Activated naive CD4-positive, alpha-beta T cell treated with Interleukin-2 at 50 U/mL for 16 hours (primary cell): ENCODE data around the gene KBTBD4.

Source experiments
- DNase-seq: peaks from one replicate; pipeline ENCODE4 v3.0.0-alpha.2; 2020

Gene KBTBD4

GRCh38 chr11:47523490-47524225, 55.1 kb downstream of the KBTBD4 start:
- DNase-seq: peak; percentile 28
